Smooth muscle cell (in vitro differentiated cells): ENCODE data around the gene SNX7. TPM values are rescaled to one million over a fixed set of nuclear protein-coding genes. Genes with fewer than 3 reads are reported as not detected.

Experiments
- DNase-seq: peaks from one replicate; lab custom pipeline; 2025; ENCODE audit not compliant: unreplicated experiment; lab: John Stamatoyannopoulos, UW
- H2AFZ ChIP-seq: fragments of 200-600 bp; sonication (generic); 2 replicates; pipeline ENCODE4 v1.6.0; 2016; ENCODE audit warnings: antibody characterized with exemption, low read depth, mild to moderate bottlenecking
- H3F3A ChIP-seq: fragments of 200-600 bp; sonication (generic); 2 replicates; pipeline ENCODE4 v1.6.0; 2017; ENCODE audit warnings: antibody characterized with exemption, low read depth
- H3K27ac ChIP-seq: fragments of 200-600 bp; sonication (generic); 2 replicates; pipeline ENCODE4 v1.5.1; 2016; ENCODE audit warnings: low read depth, mild to moderate bottlenecking
- H3K27me3 ChIP-seq: fragments of 200-600 bp; sonication (generic); 2 replicates; pipeline ENCODE4 v1.6.1; 2016; ENCODE audit warnings: low read depth, mild to moderate bottlenecking
- H3K36me3 ChIP-seq: fragments of 200-600 bp; sonication (generic); 2 replicates; pipeline ENCODE4 v1.5.1; 2016; ENCODE audit warnings: low read depth
- H3K4me1 ChIP-seq: fragments of 200-600 bp; sonication (generic); 2 replicates; pipeline ENCODE4 v1.5.1; 2016; ENCODE audit warnings: low read depth
- H3K4me2 ChIP-seq: fragments of 200-600 bp; sonication (generic); 2 replicates; pipeline ENCODE4 v1.6.0; 2016; ENCODE audit warnings: mild to moderate bottlenecking
- H3K4me3 ChIP-seq: fragments of 200-600 bp; sonication (generic); 2 replicates; pipeline ENCODE4 v1.5.1; 2016; ENCODE audit warnings: mild to moderate bottlenecking
- H3K79me2 ChIP-seq: fragments of 200-600 bp; sonication (generic); 2 replicates; pipeline ENCODE4 v1.6.0; 2016; ENCODE audit warnings: low read depth, mild to moderate bottlenecking
- H3K9ac ChIP-seq: fragments of 200-600 bp; sonication (generic); 2 replicates; pipeline ENCODE4 v1.6.0; 2016; ENCODE audit warnings: low read depth
- H3K9me3 ChIP-seq: fragments of 200-600 bp; sonication (generic); replicated peaks from 2 replicates; pipeline ENCODE4 v1.5.1; 2016; ENCODE audit warnings: low read depth
- H4K20me1 ChIP-seq: fragments of 200-600 bp; sonication (generic); 2 replicates; pipeline ENCODE4 v1.6.0; 2016; ENCODE audit warnings: low read depth
- WGBS: methylation state at CpG from one replicate; pipeline ENCODE4 v1.1.7; 2016; ENCODE audit warnings: low lambda C conversion rate; 5-methylcytosine and 5-hydroxymethylcytosine counted together
- polyA plus RNA-seq: library from polyadenylated mRNA; unstranded; fragments of >200 nt; fragmentation: Nextera tagmentation; extraction: Ambion mirVana; gene quantifications from 2 replicates; pipeline ENCODE4 v1.2.1, GENCODE V29; 2016
- total RNA-seq: library from RNA; depleted of rRNA; stranded (reverse); fragments of >200 nt; gene quantifications from 2 replicates; pipeline ENCODE4 v1.2.3, GENCODE V29; 2014
- TF ChIP-seq, protein P1 (sequence below): fragments of 200-600 bp; sonication (generic); IDR thresholded peaks from 2 replicates; pipeline ENCODE4 v1.5.1; 2017; ENCODE audit warnings: borderline replicate concordance, mild to moderate bottlenecking, antibody characterized with exemption; ENCODE audit not compliant: insufficient read depth, poor library complexity, severe bottlenecking

SNX7 gene
- total and polyA plus RNA-seq, 2 experiments from 2014 or later, result 40.0 to 46.0 TPM

- DNase-seq, result no peak
- Histone ChIP-seq H3K4me2 (no peak overlapping the region), H3K79me2 (no peaks in the 10 kb centered on the region), H2AFZ (no peak overlapping the region), H3K9ac (no peak overlapping the region), H3K36me3 (no peaks in the 10 kb centered on the region), H3K4me3 (no peak overlapping the region), H3K4me1 (no peaks in the 10 kb centered on the region), H3F3A (no peaks in the 10 kb centered on the region), H4K20me1 (no peaks in the 10 kb centered on the region), H3K27ac (no peak overlapping the region), H3K27me3 (no peaks in the 10 kb centered on the region), H3K9me3 (no peaks in the 10 kb centered on the region)
- TF ChIP-seq, protein P1, sequence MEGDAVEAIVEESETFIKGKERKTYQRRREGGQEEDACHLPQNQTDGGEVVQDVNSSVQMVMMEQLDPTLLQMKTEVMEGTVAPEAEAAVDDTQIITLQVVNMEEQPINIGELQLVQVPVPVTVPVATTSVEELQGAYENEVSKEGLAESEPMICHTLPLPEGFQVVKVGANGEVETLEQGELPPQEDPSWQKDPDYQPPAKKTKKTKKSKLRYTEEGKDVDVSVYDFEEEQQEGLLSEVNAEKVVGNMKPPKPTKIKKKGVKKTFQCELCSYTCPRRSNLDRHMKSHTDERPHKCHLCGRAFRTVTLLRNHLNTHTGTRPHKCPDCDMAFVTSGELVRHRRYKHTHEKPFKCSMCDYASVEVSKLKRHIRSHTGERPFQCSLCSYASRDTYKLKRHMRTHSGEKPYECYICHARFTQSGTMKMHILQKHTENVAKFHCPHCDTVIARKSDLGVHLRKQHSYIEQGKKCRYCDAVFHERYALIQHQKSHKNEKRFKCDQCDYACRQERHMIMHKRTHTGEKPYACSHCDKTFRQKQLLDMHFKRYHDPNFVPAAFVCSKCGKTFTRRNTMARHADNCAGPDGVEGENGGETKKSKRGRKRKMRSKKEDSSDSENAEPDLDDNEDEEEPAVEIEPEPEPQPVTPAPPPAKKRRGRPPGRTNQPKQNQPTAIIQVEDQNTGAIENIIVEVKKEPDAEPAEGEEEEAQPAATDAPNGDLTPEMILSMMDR, result no peak
- 77% methylated on average over 3 of the region's 3 CpGs for WGBS
These were observed 131.6 kb downstream of the SNX7 start for GRCh38 chr1:98793136-98793535.

- Histone ChIP-seq H4K20me1 (no peaks in the 10 kb centered on the region), H3K4me3 (no peak overlapping the region), H3K79me2 (no peaks in the 10 kb centered on the region), H3K27me3 (no peaks in the 10 kb centered on the region), H3K9ac (no peak overlapping the region), H3K27ac (no peak overlapping the region), H3K4me2 (no peak overlapping the region), H3F3A (no peaks in the 10 kb centered on the region), H2AFZ (no peak overlapping the region), H3K9me3 (no peaks in the 10 kb centered on the region), H3K36me3 (no peaks in the 10 kb centered on the region), H3K4me1 (no peaks in the 10 kb centered on the region)
- DNase-seq, result no peak
- TF ChIP-seq, protein P1, result peak; percentile 83
- 22% methylated on average over 3 of the region's 3 CpGs for WGBS
These were observed 132.8 kb downstream of the SNX7 start for GRCh38 chr1:98794196-98794886.

DNA sequence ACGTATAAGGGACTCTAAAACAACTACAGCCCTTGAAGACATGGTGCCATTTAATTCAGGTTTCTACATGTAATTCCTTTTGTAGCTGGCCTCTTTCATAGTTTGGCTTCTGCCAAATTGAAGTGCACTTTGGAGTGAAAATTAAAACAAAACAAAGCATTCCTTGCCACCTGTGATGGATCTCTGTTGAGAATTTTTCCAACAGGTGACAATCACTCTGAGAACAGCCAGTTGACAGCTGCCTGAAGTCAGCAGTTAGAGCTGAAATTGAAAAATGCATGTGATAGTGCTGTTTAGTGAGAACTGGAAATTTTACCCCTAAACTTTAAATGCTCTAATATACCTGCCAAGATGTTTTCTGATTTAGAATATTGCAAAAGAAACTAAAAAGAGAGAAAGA is 134.5 kb downstream of the SNX7 start:
- DNase-seq, result no peak
- H3K27me3 ChIP-seq, result no peaks in the 10 kb centered on the region
- H3K9me3 ChIP-seq, result no peaks in the 10 kb centered on the region
- TF ChIP-seq, protein P1, result no peak
- no peak overlapping the region for H3K27ac ChIP-seq
- H3K9ac ChIP-seq, result no peak overlapping the region
- H3K36me3 ChIP-seq, result no peaks in the 10 kb centered on the region
- no peaks in the 10 kb centered on the region for H3K79me2 ChIP-seq
- no peak overlapping the region for H2AFZ ChIP-seq
- no peak overlapping the region for H3K4me2 ChIP-seq
- H4K20me1 ChIP-seq, result no peaks in the 10 kb centered on the region
- 88% methylated on average over 1 of the region's 1 CpG for WGBS
- no peak overlapping the region for H3K4me3 ChIP-seq
- no peaks in the 10 kb centered on the region for H3F3A ChIP-seq
- H3K4me1 ChIP-seq, result no peaks in the 10 kb centered on the region

GRCh38 chr1:98797506-98797905 is 136.0 kb downstream of the SNX7 start:
- TF ChIP-seq, protein P1, result no peak
- WGBS, result 97% methylated on average over 2 of the region's 2 CpGs
- H3F3A ChIP-seq, result no peaks in the 10 kb centered on the region

More at GRCh38 chr1:98797506-98797905, 136.0 kb downstream of the SNX7 start:
- H4K20me1 ChIP-seq, result no peaks in the 10 kb centered on the region
- H3K36me3 ChIP-seq, result no peaks in the 10 kb centered on the region
- no peaks in the 10 kb centered on the region for H3K9me3 ChIP-seq
- H3K27ac ChIP-seq, result no peak overlapping the region
- DNase-seq, result no peak
- no peaks in the 10 kb centered on the region for H3K27me3 ChIP-seq
- no peaks in the 10 kb centered on the region for H3K79me2 ChIP-seq
- no peak overlapping the region for H3K4me2 ChIP-seq
- no peak overlapping the region for H3K4me3 ChIP-seq
- no peaks in the 10 kb centered on the region for H3K4me1 ChIP-seq
- no peak overlapping the region for H3K9ac ChIP-seq
- H2AFZ ChIP-seq, result no peak overlapping the region
